ENCODE data around the gene ZNF429. TPM values are rescaled to one million over a fixed set of nuclear protein-coding genes. Genes with fewer than 3 reads are reported as not detected.

Gene ZNF429
- total RNA-seq: 14.0 TPM
- long read RNA-seq, partial matches to known transcripts: 0 of 14 reads
- long read RNA-seq, other reads (novel, unspliced or antisense): 9 of 14 reads

GRCh38 chr19:21505459-21506451 is at the start of gene ZNF429:
ZNF429 (plus strand) TSS chr19:21505602; CDS start chr19:21505772, 170 bp downstream.
- ATAC-seq (peak; percentile 99), DNase-seq (peak; percentile 92)
- no peaks in the 10 kb centered on the region for H3K9me3 ChIP-seq
- H3K36me3 ChIP-seq: no peaks in the 10 kb centered on the region
- peak within 1 kb of the TSS; percentile 97 for H3K27ac ChIP-seq
- no peaks in the 10 kb centered on the region for H3K27me3 ChIP-seq
- no peak for TF ChIP-seq CTCF (IDR thresholded peaks at IDR 0.05)
- intact Hi-C loops (cut with DNase I): no loop called here
- H3K4me3 ChIP-seq: peak within 1 kb of the TSS; percentile 87
- H3K4me1 ChIP-seq: peaks cover 12% of the 10 kb centered on the region

GRCh38 chr19:21460686-21461085 is 44.7 kb upstream of the ZNF429 start:
- no peak overlapping the region for H3K27ac ChIP-seq
- H3K27me3 ChIP-seq: peaks cover 11% of the 10 kb centered on the region
- intact Hi-C loops (cut with DNase I): no loop called here
- TF ChIP-seq CTCF (IDR thresholded peaks at IDR 0.05): no peak
- ATAC-seq: no peak
- no peak for DNase-seq
- H3K4me1 ChIP-seq: no peaks in the 10 kb centered on the region
- no peaks in the 10 kb centered on the region for H3K36me3 ChIP-seq
- H3K9me3 ChIP-seq: peaks cover 14% of the 10 kb centered on the region
- no peak overlapping the region for H3K4me3 ChIP-seq

GRCh38 chr19:21462540-21462939 is 42.9 kb upstream of the ZNF429 start:
- peaks cover 11% of the 10 kb centered on the region for H3K27me3 ChIP-seq
- no peak overlapping the region for H3K4me3 ChIP-seq
- intact Hi-C loops (cut with DNase I): no loop called here
- DNase-seq: no peak
- no peaks in the 10 kb centered on the region for H3K4me1 ChIP-seq
- H3K36me3 ChIP-seq: no peaks in the 10 kb centered on the region
- H3K9me3 ChIP-seq: peaks cover 6% of the 10 kb centered on the region
- H3K27ac ChIP-seq: no peak overlapping the region
- no peak for ATAC-seq
- TF ChIP-seq CTCF (IDR thresholded peaks at IDR 0.05): no peak

- TF ChIP-seq CTCF (IDR thresholded peaks at IDR 0.05): no peak
- H3K4me3 ChIP-seq: peak overlapping the region; percentile 26
- no peaks in the 10 kb centered on the region for H3K36me3 ChIP-seq
- H3K4me1 ChIP-seq: no peaks in the 10 kb centered on the region
- H3K27ac ChIP-seq: no peak overlapping the region
- H3K9me3 ChIP-seq: no peaks in the 10 kb centered on the region
- peaks cover 11% of the 10 kb centered on the region for H3K27me3 ChIP-seq
- DNase-seq (no peak), ATAC-seq (peak; percentile 91)
- intact Hi-C loops (cut with DNase I): no loop called here
Measured at GRCh38 chr19:21463449-21464105, 41.8 kb upstream of the ZNF429 start.

GRCh38 chr19:21466627-21467026 is 38.8 kb upstream of the ZNF429 start:
- Histone ChIP-seq H3K4me3 (no peak overlapping the region), H3K27me3 (peaks cover 11% of the 10 kb centered on the region), H3K4me1 (no peaks in the 10 kb centered on the region), H3K27ac (no peak overlapping the region), H3K36me3 (no peaks in the 10 kb centered on the region), H3K9me3 (no peaks in the 10 kb centered on the region)
- ATAC-seq: peak; percentile 8
- intact Hi-C loops (cut with DNase I): no loop called here
- DNase-seq: no peak
- no peak for TF ChIP-seq CTCF (IDR thresholded peaks at IDR 0.05)

All from upper lobe of right lung (tissue), 1 donor.